ENCODE data around the gene SERTAD4. TPM values are rescaled to one million over a fixed set of nuclear protein-coding genes. Genes with fewer than 3 reads are reported as not detected.
"Not testable (repeated sequence)": the region's sequence is repeated elsewhere in the genome, so short reads cannot be mapped to it uniquely, and the experiment has no call there.

SERTAD4 gene
- total RNA-seq: 1 to 10 TPM in 3 of 4 donors, under 1 TPM in 1; 0.60 to 6.7 (median 2.0) TPM

DNA sequence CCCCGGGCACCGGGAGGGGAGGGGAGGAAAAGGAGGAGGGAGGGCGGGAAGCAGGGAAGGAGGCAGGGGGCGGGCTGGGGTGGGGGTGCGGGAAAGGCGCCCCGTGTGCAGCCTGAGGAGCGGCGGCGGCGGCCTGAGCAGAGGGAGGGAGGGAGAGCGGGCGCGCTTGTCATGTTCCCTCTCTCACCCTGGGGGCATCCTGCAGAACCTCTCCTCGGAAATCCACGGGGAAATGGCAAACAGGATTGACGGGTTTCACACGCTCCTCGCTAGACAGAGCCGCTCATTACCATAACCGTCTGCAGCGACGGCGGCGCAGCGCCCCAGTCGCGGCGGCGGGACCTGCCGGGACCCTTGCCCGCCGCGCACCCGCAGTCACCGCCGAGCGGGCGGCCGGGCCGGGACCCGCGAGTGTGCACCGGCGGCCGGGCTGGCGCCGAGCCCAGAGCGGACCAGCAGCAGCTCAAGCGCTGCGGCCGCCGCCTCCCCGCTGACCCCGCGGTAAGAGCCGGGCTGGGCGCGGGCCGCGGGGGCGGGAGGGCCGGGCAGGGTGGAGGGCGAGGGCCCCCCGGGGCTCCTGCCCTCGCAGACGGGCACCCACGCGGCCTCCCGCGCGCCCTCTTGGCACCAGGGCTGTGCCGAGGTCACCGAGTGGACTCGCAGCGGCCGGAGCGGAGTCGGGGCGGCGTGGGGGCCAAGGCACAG, at the start of gene SERTAD4:
TSS of gene SERTAD4 (plus strand) at position 286 of the 705 bp plus-strand sequence. CDS start 5,165 bp downstream, outside the sequence.
- Histone ChIP-seq H3K4me3 (peak within 1 kb of the TSS; percentile 39 to 81 (median 66)), H3K27me3 (no peaks in the 10 kb centered on the region), H3K36me3 (no peaks in the 10 kb centered on the region), H3K4me1 (peaks cover 3 to 51% (median 13%) of the 10 kb centered on the region in 4 donors), H3K27ac (peak within 1 kb of the TSS; percentile 84 to 91 (median 90)), H3K9me3 (no peaks in the 10 kb centered on the region)
- in situ Hi-C loops (cut with MboI; ENCODE audit: low pct_ligation_motif_present in 1 of 4, low pct_unique_long_range_greater_than_20kb in 1 of 4, low sequenced_read_pairs in 3 of 4) (no loop called here), intact Hi-C loops (cut with DNase I; ENCODE audit: low total_unique reads) (no loop called here)
- peak in 1 of 3 donors; percentile 7 for TF ChIP-seq POLR2AphosphoS5 (IDR thresholded peaks at IDR 0.05)
- no peak for TF ChIP-seq EP300 (IDR thresholded peaks at IDR 0.05; ENCODE audit: low read depth)
- TF ChIP-seq, protein P1, sequence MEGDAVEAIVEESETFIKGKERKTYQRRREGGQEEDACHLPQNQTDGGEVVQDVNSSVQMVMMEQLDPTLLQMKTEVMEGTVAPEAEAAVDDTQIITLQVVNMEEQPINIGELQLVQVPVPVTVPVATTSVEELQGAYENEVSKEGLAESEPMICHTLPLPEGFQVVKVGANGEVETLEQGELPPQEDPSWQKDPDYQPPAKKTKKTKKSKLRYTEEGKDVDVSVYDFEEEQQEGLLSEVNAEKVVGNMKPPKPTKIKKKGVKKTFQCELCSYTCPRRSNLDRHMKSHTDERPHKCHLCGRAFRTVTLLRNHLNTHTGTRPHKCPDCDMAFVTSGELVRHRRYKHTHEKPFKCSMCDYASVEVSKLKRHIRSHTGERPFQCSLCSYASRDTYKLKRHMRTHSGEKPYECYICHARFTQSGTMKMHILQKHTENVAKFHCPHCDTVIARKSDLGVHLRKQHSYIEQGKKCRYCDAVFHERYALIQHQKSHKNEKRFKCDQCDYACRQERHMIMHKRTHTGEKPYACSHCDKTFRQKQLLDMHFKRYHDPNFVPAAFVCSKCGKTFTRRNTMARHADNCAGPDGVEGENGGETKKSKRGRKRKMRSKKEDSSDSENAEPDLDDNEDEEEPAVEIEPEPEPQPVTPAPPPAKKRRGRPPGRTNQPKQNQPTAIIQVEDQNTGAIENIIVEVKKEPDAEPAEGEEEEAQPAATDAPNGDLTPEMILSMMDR (IDR thresholded peaks at IDR 0.05): no peak
- no peak for TF ChIP-seq POLR2A (IDR thresholded peaks at IDR 0.05)
- peak; percentile 58 for DNase-seq
- WGBS, 2 donors (ENCODE audit: low coverage in 1 of 2): 1% methylated on average over 51 of the region's 81 CpGs; no CpG with 5 or more reads in 1 of the 2 donors

DNA sequence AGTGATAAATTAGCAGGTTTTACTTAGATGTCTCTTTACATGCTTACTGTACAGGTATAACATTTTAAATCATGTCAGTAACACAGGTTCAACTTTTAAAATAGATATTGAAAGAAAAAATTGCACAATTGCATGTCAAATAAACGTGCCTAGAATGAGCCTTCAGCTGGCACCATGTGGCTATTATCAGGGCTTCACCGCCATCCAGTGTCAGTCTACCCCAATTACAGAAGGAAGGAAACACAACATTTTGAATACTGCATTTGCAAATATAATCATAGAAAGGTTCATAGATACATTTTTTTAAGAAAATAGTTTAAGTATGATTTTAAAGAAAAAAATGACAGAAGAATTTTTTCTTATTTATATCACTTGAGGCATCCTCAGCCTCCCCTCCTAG, 47.5 kb upstream of the SERTAD4 start:
- WGBS, 2 donors (ENCODE audit: low coverage in 1 of 2): 58 to 67% methylated on average over 2 of the region's 2 CpGs
- in situ Hi-C loops (cut with MboI; ENCODE audit: low pct_ligation_motif_present in 1 of 4, low pct_unique_long_range_greater_than_20kb in 1 of 4, low sequenced_read_pairs in 3 of 4) (no loop called here), intact Hi-C loops (cut with DNase I; ENCODE audit: low total_unique reads) (no loop called here)
- no peaks in the 10 kb centered on the region for H3K9me3 ChIP-seq
- no peak for DNase-seq
- H3K27me3 ChIP-seq: no peaks in the 10 kb centered on the region
- no peak overlapping the region for H3K27ac ChIP-seq
- no peaks in the 10 kb centered on the region for H3K4me1 ChIP-seq
- no peak overlapping the region for H3K4me3 ChIP-seq
- no peaks in the 10 kb centered on the region for H3K36me3 ChIP-seq
- TF ChIP-seq EP300 (IDR thresholded peaks at IDR 0.05; ENCODE audit: low read depth) (no peak), POLR2AphosphoS5 (IDR thresholded peaks at IDR 0.05) (no peak), POLR2A (IDR thresholded peaks at IDR 0.05) (no peak)
- TF ChIP-seq, protein P1 (IDR thresholded peaks at IDR 0.05): no peak

DNA sequence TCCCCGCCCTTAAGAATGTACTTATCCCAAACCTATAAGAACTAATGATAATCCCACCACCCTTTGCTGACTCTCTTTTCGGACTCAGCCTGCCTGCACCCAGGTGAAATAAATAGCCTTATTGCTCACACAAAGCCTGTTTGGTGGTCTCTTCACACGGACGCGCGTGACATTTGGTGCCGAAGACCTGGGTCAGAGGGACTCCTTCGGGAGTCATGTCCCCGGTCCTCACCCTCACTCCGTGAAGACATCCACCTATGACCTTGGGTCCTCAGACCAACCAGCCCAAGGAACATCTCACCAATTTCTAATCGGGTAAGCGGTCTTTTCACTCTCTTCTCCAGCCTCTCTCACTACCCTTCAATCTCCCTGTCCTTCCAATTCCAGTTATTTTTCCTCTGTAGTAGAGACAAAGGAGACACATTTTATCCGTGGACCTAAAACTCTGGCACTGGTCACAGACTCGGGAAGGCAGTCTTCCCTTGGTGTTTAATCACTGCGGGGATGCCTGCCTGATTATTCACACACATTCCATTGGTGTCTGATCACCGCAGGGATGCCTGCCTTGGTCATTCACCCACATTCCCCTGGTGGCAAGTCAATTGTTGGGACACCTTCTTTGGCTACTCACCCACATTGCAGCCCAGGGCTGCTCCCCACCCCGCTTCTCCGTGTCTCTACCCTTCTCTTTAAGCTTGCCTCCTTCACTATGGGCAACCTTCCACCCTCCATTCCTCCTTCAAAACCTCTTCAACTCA, 44.6 kb upstream of the SERTAD4 start:
- not testable (repeated sequence) for H3K27ac ChIP-seq, H3K36me3 ChIP-seq
- 77 to 90% methylated on average over 13 to 18 of the region's 18 CpGs for WGBS, 2 donors (ENCODE audit: low coverage in 1 of 2)

DNA sequence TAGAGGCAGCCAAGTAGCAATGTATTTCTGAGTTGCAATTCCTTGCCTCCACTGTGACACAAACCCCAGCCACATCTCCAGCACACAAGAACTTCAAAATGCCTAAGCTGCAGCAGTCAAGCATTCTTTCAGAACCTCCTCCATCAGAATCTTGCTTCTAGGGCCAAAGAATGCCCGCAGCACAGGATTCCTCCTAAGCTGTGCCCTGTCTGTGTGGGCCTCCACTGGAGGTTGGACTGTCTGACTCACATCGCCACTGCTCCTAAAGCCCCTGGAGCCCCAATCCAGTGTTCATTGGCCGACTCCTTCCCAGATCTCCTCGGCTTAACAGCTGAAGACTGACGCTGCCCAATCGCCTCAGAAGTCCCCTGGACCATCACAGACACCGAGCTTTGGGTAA, 43.2 kb upstream of the SERTAD4 start:
- H3K27ac ChIP-seq: no peak overlapping the region
- in situ Hi-C loops (cut with MboI; ENCODE audit: low pct_ligation_motif_present in 1 of 4, low pct_unique_long_range_greater_than_20kb in 1 of 4, low sequenced_read_pairs in 3 of 4): no loop called here
- 85% methylated on average over 7 of the region's 7 CpGs; no CpG with 5 or more reads in 1 of the 2 donors for WGBS, 2 donors (ENCODE audit: low coverage in 1 of 2)
- no peak for DNase-seq
- no peaks in the 10 kb centered on the region for H3K9me3 ChIP-seq
- intact Hi-C loops (cut with DNase I; ENCODE audit: low total_unique reads): no loop called here
- H3K4me3 ChIP-seq: no peak overlapping the region
- no peaks in the 10 kb centered on the region for H3K4me1 ChIP-seq
- no peaks in the 10 kb centered on the region for H3K27me3 ChIP-seq
- H3K36me3 ChIP-seq: no peaks in the 10 kb centered on the region
- TF ChIP-seq POLR2A (IDR thresholded peaks at IDR 0.05) (no peak), POLR2AphosphoS5 (IDR thresholded peaks at IDR 0.05) (no peak), EP300 (IDR thresholded peaks at IDR 0.05; ENCODE audit: low read depth) (no peak)
- TF ChIP-seq, protein P1 (IDR thresholded peaks at IDR 0.05): no peak

More for the DNA sequence above, 44.6 kb upstream of the SERTAD4 start:
- intact Hi-C loops (cut with DNase I; ENCODE audit: low total_unique reads); H3K27me3 ChIP-seq; H3K9me3 ChIP-seq; DNase-seq; H3K4me3 ChIP-seq; H3K4me1 ChIP-seq; in situ Hi-C loops (cut with MboI; ENCODE audit: low pct_ligation_motif_present in 1 of 4, low pct_unique_long_range_greater_than_20kb in 1 of 4, low sequenced_read_pairs in 3 of 4): not testable (repeated sequence)
